Fibroblast of mammary gland (primary cell): Measurements from ENCODE around the gene ECEL1.

Experiments
- DNase-seq: peaks from one replicate; pipeline ENCODE4 v3.0.0-alpha.2; 2010; ENCODE audit warnings: low read depth
- H3K4me3 ChIP-seq: 2 replicates; pipeline ENCODE4 v1.5.1; 2011; ENCODE audit warnings: low read depth, mild to moderate bottlenecking, low read length, moderate library complexity; ENCODE audit not compliant: control insufficient read depth
- CTCF ChIP-seq: conservative IDR thresholded peaks from 2 replicates; pipeline ENCODE4 v1.5.1; 2011; ENCODE audit warnings: low read depth, low read length, inconsistent platforms; ENCODE audit not compliant: control insufficient read depth, insufficient read depth

Gene ECEL1

GRCh38 chr2:232532419-232532818 lies 44.8 kb upstream of the ECEL1 start:
- DNase-seq = no peak
- no peak for TF ChIP-seq CTCF
- H3K4me3 ChIP-seq = no peak overlapping the region

- H3K4me3 ChIP-seq = no peak overlapping the region
- DNase-seq = no peak
- TF ChIP-seq CTCF = no peak
These were observed 43.1 kb upstream of the ECEL1 start for GRCh38 chr2:232530626-232531260.

- no peak for DNase-seq
- no peak for TF ChIP-seq CTCF
- H3K4me3 ChIP-seq = no peak overlapping the region
These were observed 42.3 kb upstream of the ECEL1 start for GRCh38 chr2:232529806-232530547.

GRCh38 chr2:232528746-232529460 lies 41.3 kb upstream of the ECEL1 start:
- H3K4me3 ChIP-seq = no peak overlapping the region
- TF ChIP-seq CTCF = no peak
- no peak for DNase-seq

GRCh38 chr2:232527905-232528470 lies 40.4 kb upstream of the ECEL1 start:
- H3K4me3 ChIP-seq = no peak overlapping the region
- no peak for TF ChIP-seq CTCF
- DNase-seq = no peak

GRCh38 chr2:232526372-232526941 lies 38.8 kb upstream of the ECEL1 start:
- no peak overlapping the region for H3K4me3 ChIP-seq
- no peak for DNase-seq
- no peak for TF ChIP-seq CTCF
